Suppressor macrophage treated with lipopolysaccharide for 1 hour (primary cell): ENCODE results near the gene OR9G1.
"Not testable (repeated sequence)": the region's sequence is repeated elsewhere in the genome, so short reads cannot be mapped to it uniquely, and the experiment has no call there.

Experiments used
- DNase-seq, 3 donors: peaks; one replicate each; pipeline ENCODE4 v3.0.0-alpha.2; 2020 to 2022

OR9G1 gene

GRCh38 chr11:56698795-56699194, at the start of gene OR9G1:
TSS of gene OR9G1 (plus strand) at chr11:56699095. CDS start at chr11:56700388, 1,293 bp downstream.
- no peak for DNase-seq

GRCh38 chr11:56659755-56660154, 39.1 kb upstream of the OR9G1 start:
- DNase-seq, result no peak

GRCh38 chr11:56663386-56663785, 35.5 kb upstream of the OR9G1 start, which contains the start of gene OR5AR1:
TSS of gene OR5AR1 (plus strand) at chr11:56663686. CDS start at chr11:56663686, 0 bp downstream.
- no peak for DNase-seq

GRCh38 chr11:56670984-56671383, 27.9 kb upstream of the OR9G1 start:
- no peak for DNase-seq

GRCh38 chr11:56688554-56689100, 10.3 kb upstream of the OR9G1 start:
- DNase-seq, result no peak

GRCh38 chr11:56691179-56691578, 7.7 kb upstream of the OR9G1 start:
- DNase-seq, result not testable (repeated sequence)

GRCh38 chr11:56693428-56693827, 5.5 kb upstream of the OR9G1 start:
- no peak for DNase-seq

- DNase-seq, result no peak
Measured at GRCh38 chr11:56700242-56700913, 1.5 kb downstream of the OR9G1 start.

- DNase-seq, result no peak
Measured at GRCh38 chr11:56700914-56701485, 2.1 kb downstream of the OR9G1 start.

GRCh38 chr11:56705784-56706396, 7.0 kb downstream of the OR9G1 start:
- DNase-seq, result no peak

GRCh38 chr11:56706486-56706885, 7.6 kb downstream of the OR9G1 start:
- no peak for DNase-seq

GRCh38 chr11:56714206-56714605, 15.3 kb downstream of the OR9G1 start:
- DNase-seq, result no peak

- no peak for DNase-seq
Measured at GRCh38 chr11:56716379-56716854, 17.5 kb downstream of the OR9G1 start.

GRCh38 chr11:56720513-56720912, 21.6 kb downstream of the OR9G1 start:
- no peak for DNase-seq

- no peak for DNase-seq
Measured at GRCh38 chr11:56740107-56740506, 41.2 kb downstream of the OR9G1 start.

- no peak for DNase-seq
Measured at GRCh38 chr11:56740886-56741285, 42.0 kb downstream of the OR9G1 start.

GRCh38 chr11:56748597-56748996, 49.7 kb downstream of the OR9G1 start, which contains the start of gene OR9G4:
TSS of gene OR9G4 (minus strand) at chr11:56748697. CDS start at chr11:56743766, 4,931 bp downstream.
- DNase-seq, result no peak

- DNase-seq, result no peak
Measured at GRCh38 chr11:56750190-56750589, 51.3 kb downstream of the OR9G1 start.

GRCh38 chr11:56751480-56751879, 52.6 kb downstream of the OR9G1 start:
- DNase-seq, result no peak
